DND-41 (cell line): ENCODE results near the gene FOXP1.

Experiments used
- EZH2 ChIP-seq: IDR thresholded peaks from 3 replicates; pipeline ENCODE4 v1.6.1; 2012; ENCODE audit warnings: borderline replicate concordance, low read depth, mild to moderate bottlenecking, moderate library complexity, low read length, inconsistent platforms; ENCODE audit not compliant: severe bottlenecking
- TF ChIP-seq, protein P1 (sequence below): IDR thresholded peaks from 2 replicates; pipeline ENCODE4 v1.5.1; 2012; ENCODE audit warnings: borderline replicate concordance, low read length, moderate library complexity, mild to moderate bottlenecking; ENCODE audit not compliant: poor library complexity, severe bottlenecking; ENCODE audit errors: extremely low read depth

DNA sequence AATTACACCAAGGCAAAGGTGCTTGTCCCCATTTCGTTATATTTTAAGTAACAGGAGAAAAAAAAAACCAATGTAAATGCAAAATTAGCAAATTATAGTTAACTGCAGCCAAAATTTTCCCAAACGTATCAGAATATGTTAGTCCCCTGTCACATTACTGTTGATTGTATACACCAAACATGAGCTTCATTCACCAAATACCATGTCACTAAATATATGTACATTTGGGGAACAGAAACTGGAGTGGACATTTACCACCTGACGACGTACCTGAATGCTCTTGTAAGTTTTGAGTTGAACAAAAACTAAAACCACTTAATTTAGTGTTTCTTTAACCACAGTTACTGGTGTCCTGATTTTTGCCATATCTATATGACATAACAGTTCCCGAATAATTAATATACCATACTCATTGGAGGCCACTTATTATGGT, 3.3 kb upstream of the FOXP1 start:
- TF ChIP-seq, protein P1, sequence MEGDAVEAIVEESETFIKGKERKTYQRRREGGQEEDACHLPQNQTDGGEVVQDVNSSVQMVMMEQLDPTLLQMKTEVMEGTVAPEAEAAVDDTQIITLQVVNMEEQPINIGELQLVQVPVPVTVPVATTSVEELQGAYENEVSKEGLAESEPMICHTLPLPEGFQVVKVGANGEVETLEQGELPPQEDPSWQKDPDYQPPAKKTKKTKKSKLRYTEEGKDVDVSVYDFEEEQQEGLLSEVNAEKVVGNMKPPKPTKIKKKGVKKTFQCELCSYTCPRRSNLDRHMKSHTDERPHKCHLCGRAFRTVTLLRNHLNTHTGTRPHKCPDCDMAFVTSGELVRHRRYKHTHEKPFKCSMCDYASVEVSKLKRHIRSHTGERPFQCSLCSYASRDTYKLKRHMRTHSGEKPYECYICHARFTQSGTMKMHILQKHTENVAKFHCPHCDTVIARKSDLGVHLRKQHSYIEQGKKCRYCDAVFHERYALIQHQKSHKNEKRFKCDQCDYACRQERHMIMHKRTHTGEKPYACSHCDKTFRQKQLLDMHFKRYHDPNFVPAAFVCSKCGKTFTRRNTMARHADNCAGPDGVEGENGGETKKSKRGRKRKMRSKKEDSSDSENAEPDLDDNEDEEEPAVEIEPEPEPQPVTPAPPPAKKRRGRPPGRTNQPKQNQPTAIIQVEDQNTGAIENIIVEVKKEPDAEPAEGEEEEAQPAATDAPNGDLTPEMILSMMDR = no peak
- TF ChIP-seq EZH2 = no peak
